GM11168 (cell line): ENCODE measurements around the gene CES3.
"Not testable (repeated sequence)": the region's sequence is repeated elsewhere in the genome, so short reads cannot be mapped to it uniquely, and the experiment has no call there.

Experiments
- in situ Hi-C: fragments of 300-500 bp; cut with MboI; formaldehyde crosslinking; loops from one replicate; pipeline ENCODE4 v1.12.0; 2022; ENCODE audit warnings: low sequenced_read_pairs; ENCODE audit not compliant: unreplicated experiment

The CES3 gene

GRCh38 chr16:66991545-66992077 lies 30.5 kb downstream of the CES3 start:
- in situ Hi-C loops: no loop called here

GRCh38 chr16:66993558-66993957 lies 32.5 kb downstream of the CES3 start:
- in situ Hi-C loops: not testable (repeated sequence)

GRCh38 chr16:66996324-66996982 lies 35.4 kb downstream of the CES3 start:
- in situ Hi-C loops: no loop called here

- in situ Hi-C loops: no loop called here
Observed at GRCh38 chr16:66996983-66997358, 35.9 kb downstream of the CES3 start.

GRCh38 chr16:67000384-67001351 lies 39.6 kb downstream of the CES3 start:
- in situ Hi-C loops: no loop called here

GRCh38 chr16:67001726-67002125 lies 40.7 kb downstream of the CES3 start:
- in situ Hi-C loops: no loop called here

GRCh38 chr16:67006930-67007658 lies 46.0 kb downstream of the CES3 start:
- in situ Hi-C loops: no loop called here

- in situ Hi-C loops: no loop called here
Observed at GRCh38 chr16:67009158-67009557, 48.1 kb downstream of the CES3 start.

GRCh38 chr16:67011274-67011673 lies 50.2 kb downstream of the CES3 start:
- in situ Hi-C loops: loop anchor here (5.0 kb wide), 1 partner anchor 146 kb away; the partner anchor contains the start of genes FBXL8 and TRADD

- in situ Hi-C loops: loop anchor here (5.0 kb wide), 1 partner anchor 144 kb away; the partner anchor contains the start of genes FBXL8 and TRADD
Observed at GRCh38 chr16:67013233-67013822, 52.3 kb downstream of the CES3 start.

GRCh38 chr16:67013823-67014633 lies 53.0 kb downstream of the CES3 start:
- in situ Hi-C loops: loop anchor here (5.0 kb wide), 1 partner anchor 143 kb away; the partner anchor contains the start of genes FBXL8 and TRADD

- in situ Hi-C loops: loop anchor here (5.0 kb wide), 1 partner anchor 143 kb away; the partner anchor contains the start of genes FBXL8 and TRADD
Observed at GRCh38 chr16:67014634-67015312, 53.7 kb downstream of the CES3 start.

GRCh38 chr16:67015313-67015731 lies 54.3 kb downstream of the CES3 start:
- in situ Hi-C loops: no loop called here

GRCh38 chr16:67016143-67016542 lies 55.1 kb downstream of the CES3 start:
- in situ Hi-C loops: no loop called here

GRCh38 chr16:67016681-67017420 lies 55.8 kb downstream of the CES3 start:
- in situ Hi-C loops: no loop called here

- in situ Hi-C loops: no loop called here
Observed at GRCh38 chr16:67017421-67017750, 56.3 kb downstream of the CES3 start.

- in situ Hi-C loops: no loop called here
Observed at GRCh38 chr16:67017810-67018488, 56.9 kb downstream of the CES3 start.
